Glutamatergic neuron (in vitro differentiated cells): ENCODE data around the gene TCOF1. TPM values are rescaled to one million over a fixed set of nuclear protein-coding genes. Genes with fewer than 3 reads are reported as not detected.

Source experiments
- DNase-seq: peaks from one replicate; pipeline ENCODE4 v3.0.0; 2022
- H3K27ac Mint-ChIP-seq: one replicate; pipeline ENCODE4 v1.8.0; 2020; ENCODE audit warnings: mild to moderate bottlenecking, mixed read lengths, inconsistent platforms; ENCODE audit not compliant: unreplicated experiment
- H3K27me3 Mint-ChIP-seq: one replicate; pipeline ENCODE4 v1.8.0; 2020; ENCODE audit warnings: mild to moderate bottlenecking, moderate library complexity, mixed read lengths, inconsistent platforms; ENCODE audit not compliant: unreplicated experiment
- H3K36me3 Mint-ChIP-seq: one replicate; pipeline ENCODE4 v1.8.0; 2020; ENCODE audit warnings: mild to moderate bottlenecking, mixed read lengths, inconsistent platforms; ENCODE audit not compliant: unreplicated experiment
- H3K4me1 Mint-ChIP-seq: one replicate; pipeline ENCODE4 v1.8.0; 2020; ENCODE audit warnings: mild to moderate bottlenecking, low read depth, mixed read lengths, inconsistent platforms; ENCODE audit not compliant: unreplicated experiment
- H3K4me3 Mint-ChIP-seq: one replicate; pipeline ENCODE4 v1.8.0; 2020; ENCODE audit warnings: mild to moderate bottlenecking, mixed read lengths, inconsistent platforms; ENCODE audit not compliant: unreplicated experiment
- H3K9me3 Mint-ChIP-seq: one replicate; pipeline ENCODE4 v1.8.0; 2020; ENCODE audit warnings: mild to moderate bottlenecking, moderate library complexity, mixed read lengths, inconsistent platforms; ENCODE audit not compliant: unreplicated experiment
- CTCF ChIP-seq: fragments of 200-600 bp; sonication (generic); IDR thresholded peaks from one replicate; pipeline ENCODE4 v1.5.0; 2021; ENCODE audit not compliant: partially characterized antibody, unreplicated experiment
- total RNA-seq: library from RNA; stranded (reverse); fragmentation: NEBNext Ultra II Directional; extraction: Animal tissue kit (Norgen Biotek cat#: 25700); gene quantifications from one replicate; pipeline ENCODE4 v1.2.1, GENCODE V29; 2021; ENCODE audit not compliant: unreplicated experiment

The TCOF1 gene
- total RNA-seq, 1 donor from 2014 or later: 39.7 TPM

GRCh38 chr5:150323819-150324218 lies 33.7 kb upstream of the TCOF1 start:
- no peak for TF ChIP-seq CTCF
- Mint-ChIP-seq H3K4me1 (peaks cover 4% of the 10 kb centered on the region), H3K4me3 (no peak overlapping the region), H3K27ac (no peak overlapping the region), H3K36me3 (peaks cover 4% of the 10 kb centered on the region), H3K27me3 (peaks cover 5% of the 10 kb centered on the region), H3K9me3 (peaks cover 2% of the 10 kb centered on the region)
- DNase-seq: no peak

GRCh38 chr5:150325426-150325825 lies 32.1 kb upstream of the TCOF1 start:
- no peak overlapping the region for H3K27ac Mint-ChIP-seq
- no peak for TF ChIP-seq CTCF
- H3K9me3 Mint-ChIP-seq: peaks cover 6% of the 10 kb centered on the region
- H3K4me3 Mint-ChIP-seq: no peak overlapping the region
- H3K4me1 Mint-ChIP-seq: peaks cover 6% of the 10 kb centered on the region
- H3K36me3 Mint-ChIP-seq: peaks cover 4% of the 10 kb centered on the region
- peaks cover 5% of the 10 kb centered on the region for H3K27me3 Mint-ChIP-seq
- DNase-seq: no peak

GRCh38 chr5:150326707-150327106 lies 30.8 kb upstream of the TCOF1 start:
- Mint-ChIP-seq H3K27ac (no peak overlapping the region), H3K27me3 (peaks cover 5% of the 10 kb centered on the region), H3K9me3 (peaks cover 6% of the 10 kb centered on the region), H3K4me3 (no peak overlapping the region), H3K4me1 (peaks cover 10% of the 10 kb centered on the region), H3K36me3 (peaks cover under 1% of the 10 kb centered on the region)
- no peak for DNase-seq
- TF ChIP-seq CTCF: no peak

GRCh38 chr5:150327139-150327538 lies 30.4 kb upstream of the TCOF1 start:
- peaks cover 14% of the 10 kb centered on the region for H3K4me1 Mint-ChIP-seq
- no peak overlapping the region for H3K4me3 Mint-ChIP-seq
- peaks cover 6% of the 10 kb centered on the region for H3K9me3 Mint-ChIP-seq
- H3K27ac Mint-ChIP-seq: no peak overlapping the region
- no peak for TF ChIP-seq CTCF
- H3K27me3 Mint-ChIP-seq: peaks cover 5% of the 10 kb centered on the region
- DNase-seq: no peak
- H3K36me3 Mint-ChIP-seq: no peaks in the 10 kb centered on the region

- H3K9me3 Mint-ChIP-seq: peaks cover 6% of the 10 kb centered on the region
- peaks cover 6% of the 10 kb centered on the region for H3K27me3 Mint-ChIP-seq
- no peak overlapping the region for H3K4me3 Mint-ChIP-seq
- TF ChIP-seq CTCF: no peak
- H3K4me1 Mint-ChIP-seq: peaks cover 14% of the 10 kb centered on the region
- no peak overlapping the region for H3K27ac Mint-ChIP-seq
- no peaks in the 10 kb centered on the region for H3K36me3 Mint-ChIP-seq
- DNase-seq: no peak
Measured at GRCh38 chr5:150328515-150328914, 29.0 kb upstream of the TCOF1 start.
